Measurements from ENCODE around the gene OR2AK2.

OR2AK2 gene

GRCh38 chr1:247961791-247962190 lies 3.2 kb upstream of the OR2AK2 start:
- Histone ChIP-seq H3K9ac (ENCODE audit: low read depth, low read length) (no peak overlapping the region), H3K36me3 (ENCODE audit: control insufficient read depth, insufficient read depth, low read length) (no peaks in the 10 kb centered on the region), H3K4me3 (ENCODE audit: low read depth, low read length) (no peak overlapping the region), H3K4me1 (ENCODE audit: control insufficient read depth, insufficient read depth, low read length) (no peaks in the 10 kb centered on the region), H3K27me3 (ENCODE audit: control insufficient read depth, insufficient read depth, low read length) (no peaks in the 10 kb centered on the region), H3K27ac (ENCODE audit: low read depth, low read length) (no peak overlapping the region), H3K9me3 (ENCODE audit: control insufficient read depth, insufficient read depth, low read length) (peaks cover 56% of the 10 kb centered on the region)

DNA sequence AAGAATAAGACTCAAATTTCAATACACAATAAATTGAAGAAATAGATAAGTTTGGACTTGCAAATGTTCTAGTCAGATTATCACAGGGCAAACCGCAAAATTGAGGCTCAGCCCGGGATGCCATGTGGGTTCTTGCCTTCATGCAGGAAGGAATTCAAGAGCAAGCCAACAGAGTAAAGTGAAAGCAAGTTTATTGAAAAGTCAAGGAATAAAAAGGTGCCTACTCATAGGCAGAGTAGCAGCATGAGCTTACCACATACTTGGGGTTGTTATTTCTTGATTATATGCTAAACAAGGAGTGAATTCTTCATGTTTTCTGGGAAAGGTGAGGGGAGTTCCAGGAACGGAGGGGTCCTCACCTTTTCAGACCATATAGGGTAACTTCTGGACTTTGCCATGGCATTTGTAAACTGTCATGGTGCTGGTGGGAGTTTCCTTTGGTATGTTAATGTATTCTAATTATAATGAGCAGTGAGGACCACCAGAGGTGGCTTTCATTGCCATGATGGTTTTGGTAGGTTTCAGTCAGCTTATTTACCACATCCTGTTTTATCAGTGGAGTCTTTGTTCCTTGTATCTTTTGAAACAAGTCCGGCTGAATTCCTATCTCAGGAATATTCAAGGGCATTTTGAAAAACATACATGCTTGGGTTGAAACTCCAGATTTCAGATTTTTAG lies 2.0 kb upstream of the OR2AK2 start:
- H3K4me1 ChIP-seq (ENCODE audit: control insufficient read depth, insufficient read depth, low read length): no peaks in the 10 kb centered on the region
- no peaks in the 10 kb centered on the region for H3K27me3 ChIP-seq (ENCODE audit: control insufficient read depth, insufficient read depth, low read length)
- H3K4me3 ChIP-seq (ENCODE audit: low read depth, low read length): no peak overlapping the region
- no peak overlapping the region for H3K27ac ChIP-seq (ENCODE audit: low read depth, low read length)
- H3K9ac ChIP-seq (ENCODE audit: low read depth, low read length): no peak overlapping the region
- peaks cover 64% of the 10 kb centered on the region for H3K9me3 ChIP-seq (ENCODE audit: control insufficient read depth, insufficient read depth, low read length)
- no peaks in the 10 kb centered on the region for H3K36me3 ChIP-seq (ENCODE audit: control insufficient read depth, insufficient read depth, low read length)

DNA sequence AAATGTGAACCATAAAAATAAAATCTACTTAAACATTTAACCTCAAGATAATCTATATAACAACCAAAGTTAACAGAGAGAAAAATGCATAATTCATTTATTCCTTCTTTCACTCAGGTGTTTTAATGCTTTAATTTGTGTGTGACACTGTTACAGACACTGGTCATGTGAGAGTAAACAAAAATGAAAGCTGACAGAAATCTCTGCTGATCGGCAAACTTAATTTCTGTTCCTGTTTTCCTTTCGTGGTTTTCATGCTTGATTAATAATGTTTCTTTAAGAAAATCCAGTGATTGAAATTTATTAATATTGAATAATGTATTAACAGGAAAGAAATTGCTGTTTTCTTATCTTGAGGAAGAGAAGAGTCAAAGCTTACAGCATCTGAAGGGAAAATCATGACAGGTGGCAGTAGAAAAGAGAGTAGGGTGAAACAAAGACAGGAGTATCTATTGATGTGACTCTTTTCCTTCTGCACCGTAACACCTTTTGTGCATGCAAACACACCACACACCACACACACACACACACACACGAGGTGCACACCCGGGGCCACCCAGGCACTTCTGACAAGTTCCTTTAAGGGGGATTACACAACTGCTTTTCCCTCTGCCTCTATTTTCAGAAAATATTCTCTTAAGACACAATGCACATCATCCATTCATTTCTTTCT lies 1.6 kb downstream of the OR2AK2 start:
- H3K36me3 ChIP-seq (ENCODE audit: control insufficient read depth, insufficient read depth, low read length): no peaks in the 10 kb centered on the region

DNA sequence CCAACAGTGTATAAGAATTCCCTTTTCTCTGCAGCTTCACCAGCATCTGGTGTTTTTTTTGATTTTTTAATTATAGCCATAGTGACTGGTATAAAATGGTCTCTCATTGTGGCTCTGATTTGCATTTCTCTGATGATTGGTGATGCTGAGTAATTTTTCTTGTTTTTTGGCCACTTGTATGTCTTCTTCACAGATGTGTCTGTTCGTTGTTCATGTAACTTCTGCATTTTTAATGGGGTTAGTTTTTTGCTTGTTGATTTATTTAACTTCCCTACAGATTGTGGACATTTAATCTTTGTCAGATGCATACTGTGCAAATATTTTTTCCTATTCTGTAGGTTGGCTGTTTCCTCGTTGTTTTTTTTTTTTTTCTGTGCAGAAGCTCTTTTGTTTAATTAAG lies 28.0 kb downstream of the OR2AK2 start:
- H3K36me3 ChIP-seq (ENCODE audit: control insufficient read depth, insufficient read depth, low read length): no peaks in the 10 kb centered on the region
- no peak overlapping the region for H3K4me3 ChIP-seq (ENCODE audit: low read depth, low read length)
- H3K4me1 ChIP-seq (ENCODE audit: control insufficient read depth, insufficient read depth, low read length): no peaks in the 10 kb centered on the region
- no peak overlapping the region for H3K9ac ChIP-seq (ENCODE audit: low read depth, low read length)
- H3K9me3 ChIP-seq (ENCODE audit: control insufficient read depth, insufficient read depth, low read length): peaks cover 90% of the 10 kb centered on the region
- H3K27ac ChIP-seq (ENCODE audit: low read depth, low read length): no peak overlapping the region
- H3K27me3 ChIP-seq (ENCODE audit: control insufficient read depth, insufficient read depth, low read length): no peaks in the 10 kb centered on the region

More for the DNA sequence above, 1.6 kb downstream of the OR2AK2 start:
- Histone ChIP-seq H3K4me3 (ENCODE audit: low read depth, low read length) (no peak overlapping the region), H3K9me3 (ENCODE audit: control insufficient read depth, insufficient read depth, low read length) (peaks cover 74% of the 10 kb centered on the region), H3K9ac (ENCODE audit: low read depth, low read length) (no peak overlapping the region), H3K27ac (ENCODE audit: low read depth, low read length) (no peak overlapping the region), H3K27me3 (ENCODE audit: control insufficient read depth, insufficient read depth, low read length) (no peaks in the 10 kb centered on the region), H3K4me1 (ENCODE audit: control insufficient read depth, insufficient read depth, low read length) (no peaks in the 10 kb centered on the region)

GRCh38 chr1:247998811-247999210 lies 33.8 kb downstream of the OR2AK2 start:
- Histone ChIP-seq H3K27ac (ENCODE audit: low read depth, low read length) (no peak overlapping the region), H3K36me3 (ENCODE audit: control insufficient read depth, insufficient read depth, low read length) (no peaks in the 10 kb centered on the region), H3K27me3 (ENCODE audit: control insufficient read depth, insufficient read depth, low read length) (no peaks in the 10 kb centered on the region), H3K4me1 (ENCODE audit: control insufficient read depth, insufficient read depth, low read length) (no peaks in the 10 kb centered on the region), H3K4me3 (ENCODE audit: low read depth, low read length) (no peak overlapping the region), H3K9ac (ENCODE audit: low read depth, low read length) (no peak overlapping the region), H3K9me3 (ENCODE audit: control insufficient read depth, insufficient read depth, low read length) (peaks cover 94% of the 10 kb centered on the region)

DNA sequence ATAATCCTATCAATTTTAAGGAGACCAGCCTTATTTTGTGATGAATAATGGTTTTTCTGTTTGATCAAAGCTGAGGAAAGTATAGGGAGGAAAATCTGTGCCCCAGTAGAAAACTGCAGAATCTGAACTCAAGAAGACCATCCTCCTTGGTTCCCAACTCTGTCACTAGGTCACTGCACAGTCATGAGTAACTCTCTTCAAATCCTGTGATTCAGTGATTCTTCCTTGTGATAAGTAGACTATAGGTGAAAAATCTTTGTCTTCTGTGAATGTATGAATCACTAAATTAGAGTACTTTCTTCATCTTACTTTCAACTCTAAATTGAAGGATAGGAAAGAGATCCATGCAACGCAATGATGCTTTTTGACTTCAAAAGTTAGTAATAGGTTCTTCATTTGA lies 35.1 kb downstream of the OR2AK2 start:
- H3K4me3 ChIP-seq (ENCODE audit: low read depth, low read length): no peak overlapping the region
- H3K9ac ChIP-seq (ENCODE audit: low read depth, low read length): no peak overlapping the region
- H3K36me3 ChIP-seq (ENCODE audit: control insufficient read depth, insufficient read depth, low read length): no peaks in the 10 kb centered on the region
- peaks cover 92% of the 10 kb centered on the region for H3K9me3 ChIP-seq (ENCODE audit: control insufficient read depth, insufficient read depth, low read length)
- no peaks in the 10 kb centered on the region for H3K27me3 ChIP-seq (ENCODE audit: control insufficient read depth, insufficient read depth, low read length)
- H3K27ac ChIP-seq (ENCODE audit: low read depth, low read length): no peak overlapping the region
- H3K4me1 ChIP-seq (ENCODE audit: control insufficient read depth, insufficient read depth, low read length): no peaks in the 10 kb centered on the region

DNA sequence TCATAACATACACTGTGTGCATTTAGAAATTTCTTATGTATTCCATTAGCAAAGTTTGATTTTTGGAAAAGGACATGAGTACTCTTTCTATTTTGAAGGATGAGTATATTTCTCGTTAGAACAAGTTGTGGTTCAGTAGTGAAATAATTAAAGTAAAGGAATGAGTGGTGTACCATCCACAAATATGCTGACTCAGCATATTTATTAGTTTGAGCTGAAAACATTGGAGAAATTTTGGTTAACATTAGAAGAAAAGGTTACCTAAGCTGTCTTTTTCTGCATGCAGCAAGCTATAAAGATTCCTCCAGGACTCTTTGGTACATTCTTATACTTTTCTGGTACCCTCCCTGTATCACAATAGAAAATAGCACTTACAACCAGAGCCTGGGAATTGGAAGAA lies 42.7 kb downstream of the OR2AK2 start:
- H3K4me3 ChIP-seq (ENCODE audit: low read depth, low read length): no peak overlapping the region
- H3K27me3 ChIP-seq (ENCODE audit: control insufficient read depth, insufficient read depth, low read length): no peaks in the 10 kb centered on the region
- no peak overlapping the region for H3K27ac ChIP-seq (ENCODE audit: low read depth, low read length)

GRCh38 chr1:248009681-248010080 lies 44.6 kb downstream of the OR2AK2 start:
- H3K27ac ChIP-seq (ENCODE audit: low read depth, low read length): no peak overlapping the region
- H3K9me3 ChIP-seq (ENCODE audit: control insufficient read depth, insufficient read depth, low read length): peaks cover 84% of the 10 kb centered on the region
- no peak overlapping the region for H3K4me3 ChIP-seq (ENCODE audit: low read depth, low read length)
- H3K36me3 ChIP-seq (ENCODE audit: control insufficient read depth, insufficient read depth, low read length): no peaks in the 10 kb centered on the region
- no peak overlapping the region for H3K9ac ChIP-seq (ENCODE audit: low read depth, low read length)
- no peaks in the 10 kb centered on the region for H3K4me1 ChIP-seq (ENCODE audit: control insufficient read depth, insufficient read depth, low read length)
- H3K27me3 ChIP-seq (ENCODE audit: control insufficient read depth, insufficient read depth, low read length): no peaks in the 10 kb centered on the region

More for the DNA sequence above, 42.7 kb downstream of the OR2AK2 start:
- no peaks in the 10 kb centered on the region for H3K4me1 ChIP-seq (ENCODE audit: control insufficient read depth, insufficient read depth, low read length)
- no peak overlapping the region for H3K9ac ChIP-seq (ENCODE audit: low read depth, low read length)
- H3K36me3 ChIP-seq (ENCODE audit: control insufficient read depth, insufficient read depth, low read length): no peaks in the 10 kb centered on the region
- H3K9me3 ChIP-seq (ENCODE audit: control insufficient read depth, insufficient read depth, low read length): peaks cover 84% of the 10 kb centered on the region

DNA sequence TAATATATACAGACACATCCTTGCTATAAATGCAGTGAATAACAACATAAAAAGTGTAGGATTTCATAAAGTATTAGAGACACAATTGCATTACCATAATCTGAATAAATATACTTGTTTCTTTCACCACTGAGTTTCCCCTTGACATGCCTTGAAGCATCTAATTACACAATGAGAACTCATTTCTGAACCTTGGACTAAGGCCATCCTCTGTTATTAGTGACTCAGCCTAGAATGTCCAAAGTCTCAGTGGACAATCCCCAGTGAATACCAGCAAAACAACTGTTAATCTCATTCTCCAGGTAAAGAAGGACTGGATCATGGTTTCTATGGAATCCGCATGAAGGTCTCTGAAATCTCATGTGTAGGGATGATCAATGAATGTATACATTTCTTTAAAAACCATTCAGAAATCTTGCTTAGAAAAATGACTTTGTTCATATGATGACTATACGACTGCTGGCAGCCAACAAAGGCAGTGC lies 48.2 kb downstream of the OR2AK2 start, which contains the start of gene OR2L5:
TSS of gene OR2L5 (plus strand) at position 432 of the 482 bp plus-strand sequence. CDS start 8,288 bp downstream, outside the sequence.
- H3K9ac ChIP-seq (ENCODE audit: low read depth, low read length): no peak within 1 kb of the TSS
- peaks cover 83% of the 10 kb centered on the region for H3K9me3 ChIP-seq (ENCODE audit: control insufficient read depth, insufficient read depth, low read length)
- no peaks in the 10 kb centered on the region for H3K27me3 ChIP-seq (ENCODE audit: control insufficient read depth, insufficient read depth, low read length)
- no peaks in the 10 kb centered on the region for H3K4me1 ChIP-seq (ENCODE audit: control insufficient read depth, insufficient read depth, low read length)
- H3K27ac ChIP-seq (ENCODE audit: low read depth, low read length): no peak within 1 kb of the TSS
- no peak within 1 kb of the TSS; the same call in 1 of the 2 replicates for H3K4me3 ChIP-seq (ENCODE audit: low read depth, low read length)
- H3K36me3 ChIP-seq (ENCODE audit: control insufficient read depth, insufficient read depth, low read length): no peaks in the 10 kb centered on the region

- H3K9ac ChIP-seq (ENCODE audit: low read depth, low read length): no peak overlapping the region
- H3K36me3 ChIP-seq (ENCODE audit: control insufficient read depth, insufficient read depth, low read length): no peaks in the 10 kb centered on the region
- no peaks in the 10 kb centered on the region for H3K27me3 ChIP-seq (ENCODE audit: control insufficient read depth, insufficient read depth, low read length)
- H3K27ac ChIP-seq (ENCODE audit: low read depth, low read length): no peak overlapping the region
- no peak overlapping the region for H3K4me3 ChIP-seq (ENCODE audit: low read depth, low read length)
- peaks cover 88% of the 10 kb centered on the region for H3K9me3 ChIP-seq (ENCODE audit: control insufficient read depth, insufficient read depth, low read length)
- no peaks in the 10 kb centered on the region for H3K4me1 ChIP-seq (ENCODE audit: control insufficient read depth, insufficient read depth, low read length)
These were observed 50.8 kb downstream of the OR2AK2 start for GRCh38 chr1:248015803-248016202.

Data from HUES48 (cell line).